Stimulated activated CD8-positive, alpha-beta memory T cell treated with anti-CD3 and anti-CD28 coated beads, Interleukin-12 subunit alpha, Interleukin-12 subunit beta, amount 100 ng/mL, for 1 hour (primary cell): ENCODE measurements around the gene PPP1R8.

Source experiments
- DNase-seq: peaks from one replicate; pipeline ENCODE4 v3.0.0-alpha.2; 2020; ENCODE audit warnings: low read depth

The PPP1R8 gene

GRCh38 chr1:27894521-27894920 lies 63.9 kb downstream of the PPP1R8 start:
- no peak for DNase-seq
